HG02798 (cell line): ENCODE data around the gene A4GALT.
A peak's percentile ranks its signal among the peaks of the same experiment; 100 is the strongest.
"Not testable (repeated sequence)": the region's sequence is repeated elsewhere in the genome, so short reads cannot be mapped to it uniquely, and the experiment has no call there.

Source experiments
- ATAC-seq: cut with Tn5 transposase; IDR thresholded peaks from one replicate; pipeline ENCODE4 v1.9.1; 2021; ENCODE audit warnings: mild to moderate bottlenecking; ENCODE audit not compliant: unreplicated experiment, poor library complexity

Gene A4GALT

DNA sequence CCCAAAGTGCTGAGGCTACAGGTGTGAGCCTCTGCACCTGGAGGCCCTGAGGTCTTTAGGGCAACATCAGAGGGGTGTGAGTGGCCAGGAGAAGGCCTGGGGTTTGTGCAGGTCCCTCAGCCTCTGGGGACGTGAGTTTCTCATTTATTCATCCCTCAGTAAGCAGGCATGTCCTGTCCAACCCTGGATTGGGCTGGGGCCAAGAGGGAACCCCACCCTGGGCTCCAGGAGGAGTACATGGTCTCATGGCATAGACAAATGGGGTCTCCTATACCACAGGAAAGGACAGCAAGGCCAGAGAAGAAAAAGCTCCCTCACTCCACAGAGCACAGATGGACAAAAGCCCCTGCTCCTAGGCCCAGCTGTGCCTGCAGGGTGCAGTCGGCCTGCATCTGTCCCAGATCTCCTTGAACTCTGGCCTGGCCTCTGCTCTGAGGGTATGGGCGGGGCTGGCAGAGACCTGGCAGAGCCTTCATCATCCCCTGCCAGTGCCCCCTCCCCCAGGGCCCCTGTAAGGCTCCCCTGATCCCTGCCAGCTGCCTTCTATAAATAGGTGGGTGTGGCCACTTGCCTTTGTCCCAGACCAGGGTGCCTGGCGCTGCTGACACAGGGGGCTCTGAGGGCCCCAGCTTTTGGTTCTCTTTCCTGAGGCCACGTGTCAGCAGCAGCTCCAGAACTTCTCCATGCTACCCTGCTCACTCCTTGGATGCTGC, 34.6 kb downstream of the A4GALT start:
- no peak for ATAC-seq

DNA sequence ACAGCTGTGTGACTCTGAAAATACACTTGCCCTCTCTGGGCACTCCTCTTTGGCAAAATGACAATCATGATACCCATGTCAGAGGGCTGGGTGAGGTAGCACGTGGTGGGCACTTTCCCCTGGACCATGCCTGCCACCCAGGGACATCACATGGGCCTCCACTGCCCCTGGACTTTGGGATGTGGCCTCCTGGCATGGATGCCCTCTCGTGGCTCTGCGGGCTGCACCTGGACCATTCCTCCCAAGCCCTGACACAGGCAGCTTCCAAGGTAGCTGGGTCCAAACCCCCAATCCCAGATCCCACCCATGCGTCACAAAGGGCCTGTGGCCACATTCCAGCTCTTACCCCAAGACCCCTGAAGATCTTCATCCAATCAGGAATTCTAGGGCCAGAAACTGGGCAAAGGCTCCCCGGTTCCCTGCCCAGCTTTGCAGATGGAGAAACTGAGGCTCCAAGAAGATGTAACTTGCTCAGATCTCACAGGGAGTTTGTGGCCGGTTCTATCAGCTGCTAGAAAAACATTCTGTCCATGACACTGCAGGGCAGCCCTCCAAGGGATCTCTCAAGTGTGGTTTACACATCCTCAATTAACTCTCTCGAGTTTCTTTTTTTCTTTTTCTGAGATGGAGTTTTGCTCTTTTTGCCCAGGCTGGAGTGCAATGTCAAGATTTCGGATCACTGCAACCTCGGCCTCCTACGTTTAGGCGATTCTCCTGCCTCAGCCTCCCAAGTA, 36.0 kb downstream of the A4GALT start:
- ATAC-seq = no peak

DNA sequence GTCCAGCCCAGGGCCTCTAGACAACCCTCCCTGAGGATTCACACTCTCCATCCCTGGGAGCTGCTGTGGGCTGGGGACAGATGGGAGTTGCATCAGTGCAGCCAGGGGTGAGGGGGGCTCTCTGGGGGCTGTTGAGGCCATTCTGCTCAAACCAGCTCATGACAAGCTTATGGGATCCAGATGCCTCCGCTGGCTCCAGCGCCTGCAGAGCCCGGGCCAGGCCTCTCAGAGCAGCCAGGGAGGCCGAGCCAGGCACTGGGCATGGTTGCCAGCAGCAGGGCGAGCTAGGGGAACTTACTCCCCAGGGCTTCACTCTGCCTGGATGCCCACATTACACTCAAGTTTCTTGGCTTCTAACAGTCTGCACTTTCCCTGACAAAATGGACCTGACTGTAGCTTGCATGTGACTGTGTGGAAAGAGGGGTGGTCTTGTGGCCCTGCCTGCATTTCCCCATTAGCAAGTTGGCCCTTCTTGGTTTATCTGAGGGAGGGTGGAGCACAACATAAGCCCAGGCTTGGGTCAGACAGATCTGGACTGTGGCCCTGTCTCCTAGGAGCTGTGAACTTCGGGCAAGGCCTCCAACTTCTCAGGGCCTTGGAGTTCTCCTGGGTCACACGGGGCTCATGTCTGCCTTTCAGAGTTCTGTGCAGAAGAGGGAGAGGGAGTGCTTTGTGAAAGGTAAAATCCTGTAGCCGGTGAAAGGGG, 36.9 kb downstream of the A4GALT start:
- no peak for ATAC-seq

DNA sequence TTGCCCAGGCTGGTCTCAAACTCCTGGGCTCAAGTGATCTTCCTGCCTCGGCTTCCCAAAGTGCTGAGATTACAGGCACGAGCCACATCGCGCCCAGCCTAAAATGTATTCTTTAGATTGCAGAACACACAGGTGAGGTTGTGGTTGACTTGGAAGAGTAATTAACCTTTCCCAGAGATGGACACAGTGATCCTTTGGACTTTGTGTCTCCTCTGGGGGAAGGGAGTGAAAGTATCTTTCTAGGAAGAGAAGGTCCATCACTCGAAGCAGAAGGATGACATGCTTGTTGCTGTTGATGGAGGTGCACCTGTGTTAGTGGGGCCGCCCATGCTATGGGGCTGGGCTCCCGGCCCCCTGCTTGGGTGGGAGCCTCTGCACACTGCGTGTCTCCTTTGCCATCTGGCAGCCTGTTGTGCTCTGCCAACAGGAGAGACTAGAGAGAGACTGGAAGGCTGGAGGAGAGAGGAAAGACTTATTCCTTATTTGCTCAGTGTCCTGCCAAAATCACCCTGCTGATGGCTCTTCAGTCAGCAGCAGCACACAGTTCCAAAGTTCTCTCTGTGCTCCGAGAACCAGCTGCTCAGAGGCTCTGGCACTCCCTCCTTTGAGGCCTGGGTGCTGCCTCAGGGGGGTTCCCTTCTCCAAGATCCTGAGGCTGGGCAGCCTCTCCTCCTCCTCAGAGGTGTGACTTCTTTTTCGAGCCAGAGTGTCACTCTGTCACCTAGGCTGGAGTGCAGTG, 38.4 kb downstream of the A4GALT start:
- no peak for ATAC-seq

DNA sequence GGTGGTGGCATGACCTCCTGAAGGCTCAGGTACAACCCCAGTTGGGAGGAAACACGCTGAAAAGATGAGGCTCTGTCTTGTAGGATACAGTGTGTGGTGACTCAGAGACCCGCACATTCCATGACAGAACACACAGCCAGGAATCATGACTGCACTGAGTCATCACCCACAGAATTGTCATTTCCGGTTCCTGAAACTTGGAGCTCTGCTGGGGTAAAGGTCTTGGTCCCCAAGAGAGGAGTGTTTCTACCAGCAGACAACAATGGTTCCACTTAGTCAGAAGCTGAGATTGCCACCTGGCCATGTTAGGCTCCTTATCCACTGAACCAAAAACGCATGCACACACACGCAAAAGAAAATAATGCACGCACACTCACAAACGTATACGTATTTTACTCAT, 40.0 kb downstream of the A4GALT start:
- ATAC-seq = no peak

DNA sequence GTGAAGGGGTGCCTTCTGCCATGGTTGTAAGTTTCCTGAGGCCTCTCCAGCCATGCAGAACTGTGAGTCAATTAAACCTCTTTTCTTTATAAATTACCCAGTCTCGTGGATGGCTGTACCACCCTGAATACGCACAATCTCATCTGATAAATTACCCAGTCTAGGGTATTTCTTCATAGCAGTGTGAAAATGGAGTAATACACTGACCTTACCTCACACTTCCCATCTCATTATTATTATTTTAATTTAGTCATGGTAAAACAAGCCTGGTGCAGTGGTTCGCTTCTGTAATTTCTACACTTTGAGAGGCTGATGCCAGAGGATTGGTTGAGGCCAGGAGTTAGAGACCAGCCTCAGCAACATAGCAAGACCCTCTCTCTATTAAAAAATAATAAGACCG, 41.0 kb downstream of the A4GALT start:
- no peak for ATAC-seq

DNA sequence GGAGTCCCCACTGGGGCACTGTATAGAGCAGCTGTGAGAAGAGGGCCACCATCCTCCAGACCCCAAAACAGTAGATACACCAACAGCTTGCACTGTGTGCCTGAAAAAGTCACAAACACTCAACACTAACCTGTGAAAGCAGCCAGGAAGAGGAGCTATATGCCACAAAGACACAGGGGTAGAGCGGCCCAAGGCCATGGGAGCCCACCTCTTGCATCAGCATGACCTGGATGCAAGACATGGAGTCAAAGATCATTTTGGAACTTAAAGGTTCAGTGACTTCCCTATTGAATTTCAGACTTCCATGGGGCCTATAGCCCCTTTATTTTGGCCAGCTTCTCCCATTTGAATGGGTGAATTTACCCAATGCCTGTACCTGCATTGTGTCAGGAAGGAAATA, 41.8 kb downstream of the A4GALT start:
- ATAC-seq = no peak

DNA sequence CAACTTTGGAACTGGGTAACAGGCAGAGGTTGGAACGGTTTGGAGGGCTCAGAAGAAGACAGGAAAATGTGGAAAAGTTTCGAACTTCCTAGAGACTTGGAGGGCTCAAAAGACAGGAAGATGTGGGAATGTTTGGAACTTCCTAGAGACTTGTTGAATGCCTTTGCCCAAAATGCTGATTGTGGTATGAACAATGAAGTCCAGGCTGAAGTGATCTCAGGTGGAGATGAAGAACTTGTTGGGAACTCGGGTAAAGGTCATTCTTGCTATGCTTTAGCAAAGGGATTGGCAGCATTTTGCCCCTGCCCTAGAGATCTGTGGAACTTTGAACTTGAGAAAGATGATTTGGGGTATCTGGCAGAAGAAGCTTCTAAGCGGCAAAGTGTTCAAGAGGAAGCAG, 42.7 kb downstream of the A4GALT start:
- ATAC-seq = not testable (repeated sequence)

DNA sequence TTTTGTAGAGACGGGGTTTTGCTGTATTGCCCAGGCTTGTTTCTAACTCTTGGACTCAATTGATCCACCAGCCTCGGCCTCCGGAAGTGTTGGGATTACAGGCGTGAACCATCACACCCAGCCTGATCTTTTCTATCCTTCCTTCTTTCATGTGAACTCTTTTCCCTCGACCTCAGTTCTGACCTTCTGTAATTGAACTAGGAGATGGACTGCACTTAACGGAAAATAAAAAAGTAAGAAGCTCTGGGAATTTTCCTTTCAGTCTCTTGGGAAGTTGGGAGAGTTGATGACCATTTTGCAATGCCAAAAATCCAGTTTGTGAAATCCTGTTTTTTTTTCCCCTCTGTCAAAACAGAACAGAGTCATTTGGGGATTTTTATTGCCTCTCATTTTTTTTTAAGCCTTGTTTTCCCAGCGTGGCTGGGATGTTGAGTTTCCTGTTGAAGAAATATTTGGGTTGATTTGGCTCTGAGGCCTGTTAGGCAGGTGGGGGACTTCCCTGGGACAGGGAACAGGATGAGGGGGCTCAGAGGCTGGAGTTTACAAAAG, 44.5 kb downstream of the A4GALT start:
- no peak for ATAC-seq

DNA sequence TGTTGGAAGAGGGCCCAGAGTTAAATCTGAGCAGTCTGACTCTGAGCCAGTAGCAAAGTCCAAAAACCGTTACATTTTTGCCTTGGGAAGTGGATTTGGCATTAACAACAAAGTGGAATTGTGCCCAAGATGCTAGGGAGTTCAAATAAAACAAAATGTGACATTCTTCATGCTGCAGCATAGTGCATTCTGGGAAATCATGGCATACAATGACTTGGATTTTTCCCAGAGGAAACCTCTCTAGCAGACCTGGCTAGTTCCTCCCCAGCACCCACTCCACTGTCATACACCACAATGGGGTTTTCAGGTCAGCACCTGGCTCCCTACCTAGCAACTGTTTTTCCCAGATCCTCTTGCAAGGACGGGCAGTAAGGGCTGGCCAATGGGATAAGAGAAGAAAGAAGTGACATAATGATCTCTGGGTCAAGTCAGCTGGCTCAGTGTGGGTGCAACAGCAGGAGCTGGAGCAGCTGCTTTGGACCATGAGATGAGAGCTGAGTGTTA, 46.7 kb downstream of the A4GALT start:
- ATAC-seq = no peak

DNA sequence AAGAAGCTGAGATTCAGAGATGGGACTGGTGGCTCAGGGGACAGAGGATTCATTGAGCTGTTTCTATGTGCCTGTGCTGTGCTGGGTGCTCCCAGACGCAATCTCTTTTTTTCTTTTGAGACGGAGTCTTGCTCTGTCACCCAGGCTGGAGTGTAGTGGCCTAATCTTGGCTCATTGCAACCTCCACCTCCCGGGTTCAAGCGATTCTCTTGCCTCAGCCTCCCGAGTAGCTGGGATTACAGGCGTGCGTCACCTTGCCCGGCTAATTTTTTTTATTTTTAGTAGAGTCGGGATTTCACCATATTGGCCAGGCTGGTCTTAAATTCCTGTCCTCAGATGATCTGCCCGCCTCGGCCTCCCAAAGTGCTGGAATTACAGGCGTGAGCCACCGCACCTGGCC, 47.6 kb downstream of the A4GALT start:
- ATAC-seq = not testable (repeated sequence)

DNA sequence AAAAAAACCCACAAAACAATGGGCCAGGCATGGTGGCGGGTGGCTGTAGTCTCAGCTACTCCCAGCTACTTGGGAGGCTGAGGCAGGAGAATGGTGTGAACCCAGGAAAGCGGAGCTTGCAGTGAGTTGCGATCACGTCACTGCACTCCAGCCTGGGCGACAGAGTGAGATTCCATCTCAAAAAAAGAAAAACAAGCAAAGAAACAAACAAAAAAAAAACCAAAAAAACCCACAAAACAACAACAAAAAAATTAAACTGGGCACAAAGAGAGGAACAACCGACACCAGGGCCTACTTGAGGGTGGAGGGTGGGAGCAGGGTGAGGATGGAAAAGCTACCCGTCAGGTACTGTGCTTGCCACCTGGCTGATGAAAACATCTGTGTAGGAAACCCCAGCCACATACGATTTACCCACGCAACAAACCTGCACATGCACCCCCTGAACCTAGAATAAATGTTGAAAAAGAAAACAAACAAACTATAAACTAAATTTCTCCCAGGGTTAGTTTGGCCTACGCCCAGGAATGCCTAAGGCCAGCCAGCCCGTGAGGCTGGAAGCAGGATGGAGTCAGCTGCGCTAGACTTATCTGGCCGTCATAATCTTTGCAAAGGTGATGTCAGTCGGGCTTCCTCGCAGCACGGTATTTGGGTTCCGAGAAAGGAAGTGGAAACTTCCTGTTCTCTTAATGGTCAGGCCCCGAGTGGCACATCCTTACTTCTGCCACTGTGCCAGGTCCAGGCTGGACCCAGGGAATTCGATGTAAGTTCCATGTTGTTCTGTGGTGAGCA, 49.6 kb downstream of the A4GALT start:
- no peak for ATAC-seq

DNA sequence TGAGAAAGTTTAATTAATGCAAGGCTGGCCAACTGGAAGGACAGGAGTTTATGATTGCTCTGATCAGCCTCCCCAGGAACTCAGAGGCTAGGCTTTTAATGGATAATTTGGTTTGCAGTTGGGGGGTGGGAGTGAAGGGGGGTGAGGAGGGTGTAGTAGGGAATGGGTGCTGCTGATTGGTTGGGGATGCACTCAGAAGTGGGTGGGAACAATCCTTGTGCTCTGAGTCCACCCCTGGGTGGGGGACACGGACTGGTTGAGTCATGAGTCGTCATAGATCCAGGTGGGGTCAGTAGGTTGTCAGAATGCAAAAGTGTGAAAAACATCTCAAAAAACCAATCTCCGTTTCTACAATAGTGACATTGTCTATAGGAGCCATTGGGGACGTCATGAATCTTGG, 50.6 kb downstream of the A4GALT start:
- no peak for ATAC-seq

DNA sequence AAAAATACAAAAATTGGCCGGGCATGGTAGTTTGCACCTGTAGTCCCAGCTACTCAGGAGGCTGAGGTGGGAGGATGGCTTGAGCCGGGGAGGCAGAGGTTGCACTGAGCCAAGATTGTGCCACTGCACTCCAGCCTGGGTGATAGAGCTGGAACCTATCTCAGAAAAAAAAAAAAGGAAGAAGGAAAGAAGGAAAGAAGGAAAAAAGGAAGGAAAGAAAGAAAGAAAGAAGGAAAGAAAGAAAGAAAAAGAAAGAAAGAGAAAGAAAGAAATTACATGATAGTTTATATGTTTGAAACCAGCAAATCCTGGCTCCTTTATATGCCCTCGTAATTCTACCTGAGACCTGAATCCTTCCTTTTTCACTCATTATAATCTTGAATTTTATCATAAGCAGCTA, 54.3 kb downstream of the A4GALT start:
- ATAC-seq = not testable (repeated sequence)

DNA sequence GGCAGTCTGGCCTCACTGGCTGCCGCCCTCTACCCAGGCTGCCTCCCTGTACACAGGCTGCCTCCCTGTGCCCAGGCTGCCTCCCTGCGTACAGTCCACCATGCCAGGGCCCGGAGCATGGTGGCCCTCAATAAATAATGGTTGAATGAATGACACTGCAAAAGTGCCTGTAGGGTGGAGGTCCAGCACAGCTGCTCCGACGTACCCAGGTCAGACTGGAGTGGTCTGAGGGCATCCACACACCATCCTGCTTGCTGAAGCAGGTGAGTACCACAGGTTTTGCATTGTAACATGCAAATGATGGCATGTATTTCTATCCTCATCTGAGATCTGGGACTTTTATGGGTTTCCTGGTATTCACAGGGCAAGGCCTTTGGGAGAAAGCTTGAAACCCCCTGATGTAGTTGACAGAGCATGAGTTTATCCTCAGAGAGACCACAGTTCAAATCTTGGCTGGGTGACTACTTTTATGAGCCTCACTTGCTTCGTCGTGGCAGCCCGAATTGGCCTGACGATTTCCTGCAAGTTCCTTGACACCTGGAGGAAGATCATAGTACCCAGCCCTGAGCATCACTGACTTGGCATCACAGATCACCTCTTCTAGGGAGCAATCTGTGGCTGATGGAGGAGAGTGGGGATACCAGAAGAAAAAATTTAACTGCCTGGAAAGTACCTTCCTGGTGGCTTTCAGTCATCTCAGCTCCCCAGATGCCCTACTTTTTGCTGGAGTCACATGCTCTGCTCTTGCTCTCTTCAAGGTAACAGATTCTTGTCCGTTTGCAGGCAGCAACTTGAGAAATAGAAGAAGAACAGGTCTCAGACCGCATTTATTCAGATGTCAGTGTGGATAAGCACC, 55.5 kb downstream of the A4GALT start:
- no peak for ATAC-seq

DNA sequence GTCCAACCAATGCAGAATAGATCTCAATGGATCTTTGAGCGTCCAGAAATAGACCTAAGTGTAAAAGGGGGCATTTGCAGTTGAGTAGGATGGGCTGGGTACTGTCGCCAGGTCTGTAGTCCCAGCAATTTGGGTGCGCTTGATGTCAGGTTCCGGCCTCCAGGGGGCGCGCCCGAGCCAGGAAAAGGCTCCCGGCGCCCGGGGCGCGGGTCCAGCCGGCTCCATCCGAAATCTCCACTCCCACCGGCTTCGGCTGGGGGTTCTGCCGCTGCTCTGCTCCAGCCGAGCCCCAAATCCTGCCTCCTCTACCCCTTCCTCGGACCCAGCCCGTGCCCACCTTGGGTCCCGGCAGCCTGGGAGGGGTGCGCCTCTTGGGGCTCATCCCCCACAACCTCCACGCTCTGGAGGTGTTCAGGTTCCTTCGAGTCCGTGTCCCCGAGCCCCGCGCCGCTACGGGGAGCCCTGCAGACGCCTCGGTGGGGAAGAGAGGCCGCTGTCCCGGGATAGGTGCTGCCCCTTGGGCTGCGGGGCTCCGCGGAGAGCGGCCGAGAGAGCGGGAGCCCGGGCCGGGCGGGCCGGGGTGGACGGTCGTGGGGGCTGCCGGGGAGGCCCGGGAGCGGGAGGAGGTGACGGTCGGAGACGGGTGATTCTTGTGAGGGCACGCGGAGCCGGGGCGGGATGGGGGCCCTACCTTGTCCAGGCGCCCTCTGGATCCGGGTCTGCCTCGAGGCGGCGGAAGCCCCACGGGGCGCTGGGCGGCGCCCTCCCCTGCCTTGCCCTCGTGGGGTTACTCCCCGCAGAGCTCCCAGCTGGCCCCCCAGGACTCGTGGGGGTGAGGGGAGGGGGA, 58.5 kb downstream of the A4GALT start:
- ATAC-seq = peak; percentile 71

DNA sequence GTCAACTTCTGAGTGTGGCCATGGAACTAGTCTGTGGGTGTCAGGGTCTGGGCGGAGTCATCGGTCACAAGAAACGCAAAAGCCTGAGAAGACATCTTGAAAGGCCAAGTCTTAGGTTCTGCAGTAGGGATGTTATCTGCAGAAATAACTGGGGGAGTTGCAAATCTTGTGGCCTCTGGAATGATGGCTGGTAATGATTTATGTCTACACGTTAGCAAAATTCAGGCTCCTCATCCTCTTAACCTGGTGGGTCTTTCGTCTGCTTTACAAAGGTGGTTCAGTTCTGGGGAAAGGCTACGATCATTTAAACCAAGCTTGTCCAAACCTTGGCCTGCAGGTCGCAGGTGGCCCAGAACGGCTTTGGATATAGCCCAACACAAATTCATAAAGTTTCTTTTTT, 64.1 kb downstream of the A4GALT start:
- ATAC-seq = no peak

DNA sequence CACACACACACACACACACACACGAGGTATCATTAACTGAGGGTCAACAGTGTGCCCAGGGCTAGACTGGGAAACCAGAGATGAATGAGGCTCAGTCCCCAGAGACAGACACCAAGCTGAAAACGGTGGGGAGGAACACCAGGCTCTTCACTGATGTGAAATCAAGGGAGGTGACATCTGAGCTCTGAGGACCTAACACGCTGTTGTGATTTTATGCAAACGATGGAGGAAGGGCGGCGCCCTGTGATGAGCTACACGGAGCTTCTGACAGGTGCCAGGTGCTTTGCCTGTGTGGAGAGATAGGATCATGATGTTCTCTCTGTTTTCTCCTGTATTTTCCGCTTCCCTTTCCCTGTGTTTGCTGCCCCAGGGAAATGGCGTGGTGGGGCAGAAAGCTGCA, 65.0 kb downstream of the A4GALT start:
- ATAC-seq = no peak
